ENCODE results near the gene CCNE1.

The CCNE1 gene

DNA sequence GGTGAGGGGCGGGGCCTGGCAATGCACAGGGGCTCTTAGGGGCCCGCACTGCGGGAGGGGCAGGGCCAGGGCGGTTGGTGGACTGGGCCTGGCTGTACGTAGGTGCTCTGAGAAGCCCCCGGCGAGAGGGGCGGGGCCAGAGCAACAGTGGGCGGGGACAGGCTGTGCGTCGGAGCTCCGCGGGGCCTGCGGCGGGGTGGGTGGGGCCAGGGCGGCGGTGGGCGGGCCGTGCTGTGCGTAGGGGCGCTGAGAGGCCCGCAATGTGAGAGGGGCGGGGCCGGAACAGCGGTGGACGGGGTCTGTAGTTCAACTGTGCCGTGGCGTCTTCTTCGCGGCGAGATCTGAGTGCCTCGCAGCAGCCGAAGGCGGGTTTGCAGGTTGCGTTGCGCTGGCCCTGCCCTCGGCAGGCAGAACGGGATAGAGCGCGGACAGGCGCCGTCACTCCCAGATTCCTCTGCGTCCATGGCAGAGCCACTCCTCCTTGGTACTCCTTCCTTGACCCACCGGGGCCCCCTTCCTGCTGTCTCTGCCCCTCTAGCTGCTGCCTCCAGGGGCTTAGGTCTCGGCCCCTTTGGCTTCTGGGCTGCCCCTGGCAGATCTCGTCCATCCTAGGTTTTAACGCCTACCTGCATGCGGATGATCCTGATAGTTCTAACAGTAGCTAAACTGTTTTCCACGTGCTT lies 33.2 kb downstream of the CCNE1 start:
- DNase-seq (ENCODE audit: low read depth): peak; percentile 96

DNA sequence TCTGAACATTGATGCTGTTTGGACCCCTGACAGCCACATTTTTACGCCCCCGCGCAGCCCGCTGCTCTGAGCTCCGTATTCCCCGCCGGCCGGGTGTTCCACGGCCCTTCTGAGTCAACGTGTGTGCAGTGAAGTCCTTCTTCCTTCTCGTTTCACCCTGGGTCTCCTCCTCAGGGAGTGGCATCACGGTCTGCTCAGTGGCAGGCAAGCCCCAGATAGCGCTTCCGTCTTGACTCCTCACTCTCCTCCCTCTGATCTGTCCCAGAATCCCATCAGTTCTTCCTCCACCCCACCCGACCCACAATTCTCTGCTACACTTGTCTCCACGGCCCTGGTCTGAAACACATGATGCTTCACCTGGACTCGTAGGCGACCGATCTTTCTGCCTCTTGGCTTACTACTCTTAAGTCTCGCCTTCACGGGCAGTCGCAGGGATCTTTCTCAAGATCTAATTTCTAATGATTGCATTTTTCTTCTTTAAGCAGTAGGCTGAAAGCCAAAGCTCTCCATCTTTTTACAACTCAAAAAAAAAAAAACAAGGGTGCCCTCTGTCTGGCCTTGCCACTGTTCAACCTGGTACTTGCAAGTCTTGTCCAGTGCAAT lies 33.9 kb downstream of the CCNE1 start:
- DNase-seq (ENCODE audit: low read depth): no peak

DNA sequence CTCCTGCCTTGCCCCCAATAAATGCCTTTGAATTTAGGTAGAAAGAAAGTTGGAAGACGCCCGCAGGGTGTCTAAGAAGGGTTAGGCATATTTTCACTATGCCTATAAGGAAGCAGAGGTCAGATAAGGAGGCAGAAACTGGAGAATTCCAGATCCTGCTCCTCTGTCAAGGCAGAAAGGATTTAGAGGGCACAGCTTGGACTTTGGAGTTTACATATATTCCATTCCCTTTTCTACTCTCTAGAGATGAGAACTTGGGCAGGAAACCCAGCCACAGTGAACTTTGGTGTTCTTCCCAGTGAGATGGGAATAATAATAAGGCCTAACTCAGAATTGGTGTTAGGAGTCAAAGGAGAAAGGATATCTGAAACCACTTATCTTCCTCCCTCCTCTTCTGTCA lies 37.4 kb downstream of the CCNE1 start:
- no peak for DNase-seq (ENCODE audit: low read depth)

DNA sequence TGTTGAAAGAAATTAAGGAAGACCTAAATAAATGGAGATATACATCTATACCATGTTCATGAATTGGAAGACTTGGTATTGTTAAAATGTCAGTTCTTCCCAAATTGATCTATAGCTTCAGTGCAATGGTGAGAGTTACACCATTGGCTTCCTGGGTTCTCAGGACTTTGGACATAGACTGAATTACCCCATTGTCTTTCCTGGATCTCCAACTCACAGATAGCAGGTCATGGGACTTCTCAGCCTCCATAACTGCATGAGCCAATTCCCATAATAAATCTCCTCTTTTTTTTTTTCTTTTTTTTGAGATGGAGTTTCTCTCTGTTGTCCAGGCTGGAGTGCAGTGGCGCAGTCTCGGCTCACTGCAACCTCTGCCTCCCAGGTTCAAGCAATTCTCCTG lies 38.7 kb downstream of the CCNE1 start:
- DNase-seq (ENCODE audit: low read depth): no peak

DNA sequence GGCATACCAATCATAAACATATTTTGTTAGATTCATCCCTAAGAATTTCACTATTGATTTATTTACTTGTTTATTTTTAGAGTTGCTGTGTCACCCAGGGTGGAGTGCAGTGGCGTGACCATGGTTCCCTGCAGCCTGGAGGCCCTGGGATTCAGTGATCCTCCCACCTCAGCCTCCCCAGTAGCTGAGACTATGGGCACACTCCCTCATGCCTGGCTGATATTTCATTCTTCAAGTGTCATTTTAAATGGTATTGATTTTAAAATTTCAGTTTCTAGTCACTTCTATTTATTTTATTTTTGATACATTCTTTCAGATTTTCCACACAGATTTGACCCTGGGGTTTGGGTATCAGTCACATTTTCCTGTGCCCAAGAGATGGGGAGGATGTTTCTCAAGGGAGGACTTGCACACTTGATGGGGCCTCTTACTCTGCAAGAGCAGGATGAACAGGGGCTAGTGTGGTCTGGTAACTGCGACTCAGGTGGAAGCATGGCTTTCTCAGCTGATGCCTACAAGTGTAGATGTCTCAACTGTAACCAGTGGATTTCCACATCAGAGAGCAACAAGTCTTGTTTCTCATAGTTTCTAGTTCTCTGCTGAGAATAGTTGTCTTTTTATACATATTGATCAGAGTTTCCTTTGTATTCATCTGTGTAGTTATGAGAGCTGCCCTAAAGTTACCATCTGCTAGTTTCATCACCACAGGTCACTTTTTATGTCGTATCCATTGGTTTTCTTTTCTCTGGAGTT lies 40.2 kb downstream of the CCNE1 start:
- no peak for DNase-seq (ENCODE audit: low read depth)

DNA sequence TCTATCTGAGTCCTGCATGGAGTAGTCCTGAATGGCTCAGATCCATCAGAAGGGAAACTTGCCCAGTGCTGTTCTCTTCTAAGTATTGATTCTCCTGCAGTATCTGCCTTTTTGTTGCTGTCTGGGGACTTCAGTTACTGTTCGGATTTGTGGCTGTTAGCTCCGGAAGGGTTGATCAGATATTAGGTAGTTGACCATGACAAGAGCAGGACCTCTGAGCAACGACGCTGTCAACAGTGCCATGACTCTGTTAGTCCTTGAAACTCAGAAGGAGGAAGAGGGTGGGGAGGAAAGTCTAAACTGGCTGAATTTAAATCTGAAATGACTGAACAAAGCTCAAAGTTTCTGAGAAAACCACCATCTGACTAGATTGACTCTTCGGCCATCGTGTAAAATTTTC lies 42.2 kb downstream of the CCNE1 start:
- DNase-seq (ENCODE audit: low read depth): no peak

DNA sequence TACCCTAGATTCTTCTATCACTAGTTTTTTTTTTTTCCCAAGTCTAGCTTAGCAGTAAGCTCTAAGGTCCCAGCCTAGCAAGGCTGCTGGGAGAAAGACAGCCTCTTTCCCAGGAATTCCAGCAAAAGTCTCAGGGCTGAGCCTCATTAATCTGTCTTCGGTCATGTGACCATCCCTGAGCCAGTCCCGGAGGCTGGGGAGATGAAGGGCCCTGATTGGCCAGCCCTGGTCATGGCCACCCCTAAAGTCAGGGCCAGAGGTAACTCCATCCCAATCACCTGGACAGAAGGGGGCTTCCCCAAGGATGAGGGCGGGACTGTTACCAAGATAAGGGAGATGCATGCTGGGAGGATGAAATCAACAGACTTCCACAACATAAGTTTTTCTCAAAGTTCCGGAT lies 43.3 kb downstream of the CCNE1 start:
- DNase-seq (ENCODE audit: low read depth): no peak

DNA sequence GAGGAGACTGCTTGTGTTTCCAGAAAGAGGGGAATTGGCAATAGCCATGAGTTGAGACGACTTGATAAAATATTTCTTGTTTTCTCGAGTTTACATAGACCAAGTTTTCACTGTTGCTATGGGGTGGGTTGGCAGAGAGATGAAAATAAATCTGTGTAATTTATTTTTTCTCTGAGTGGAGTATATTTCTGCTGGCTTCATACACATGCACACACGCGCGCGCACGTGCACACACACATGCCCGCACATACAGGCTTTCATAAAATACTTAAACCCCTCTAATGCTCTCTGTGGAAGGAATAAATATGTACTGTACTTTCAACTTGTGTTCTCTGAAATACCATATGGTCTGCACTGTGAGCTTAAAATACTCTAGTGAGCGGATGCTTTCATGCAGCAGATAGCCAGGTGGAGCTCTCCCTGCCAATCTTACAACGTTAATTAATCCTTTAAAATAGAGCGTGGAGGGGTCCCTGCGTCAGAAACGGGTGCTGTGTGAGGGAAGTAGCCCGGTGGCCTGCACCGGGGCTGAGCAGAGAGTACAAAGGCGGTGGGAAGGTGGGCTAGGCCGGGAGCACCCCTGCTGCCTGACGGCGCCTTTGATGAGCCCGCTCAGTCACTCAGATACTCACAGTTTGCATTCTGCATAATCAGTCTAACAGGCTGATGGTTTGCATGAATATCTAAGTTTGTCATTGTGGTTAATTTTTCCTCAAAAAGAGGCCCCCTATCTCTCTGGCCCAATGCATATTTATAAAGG lies 44.1 kb downstream of the CCNE1 start:
- DNase-seq (ENCODE audit: low read depth): no peak

DNA sequence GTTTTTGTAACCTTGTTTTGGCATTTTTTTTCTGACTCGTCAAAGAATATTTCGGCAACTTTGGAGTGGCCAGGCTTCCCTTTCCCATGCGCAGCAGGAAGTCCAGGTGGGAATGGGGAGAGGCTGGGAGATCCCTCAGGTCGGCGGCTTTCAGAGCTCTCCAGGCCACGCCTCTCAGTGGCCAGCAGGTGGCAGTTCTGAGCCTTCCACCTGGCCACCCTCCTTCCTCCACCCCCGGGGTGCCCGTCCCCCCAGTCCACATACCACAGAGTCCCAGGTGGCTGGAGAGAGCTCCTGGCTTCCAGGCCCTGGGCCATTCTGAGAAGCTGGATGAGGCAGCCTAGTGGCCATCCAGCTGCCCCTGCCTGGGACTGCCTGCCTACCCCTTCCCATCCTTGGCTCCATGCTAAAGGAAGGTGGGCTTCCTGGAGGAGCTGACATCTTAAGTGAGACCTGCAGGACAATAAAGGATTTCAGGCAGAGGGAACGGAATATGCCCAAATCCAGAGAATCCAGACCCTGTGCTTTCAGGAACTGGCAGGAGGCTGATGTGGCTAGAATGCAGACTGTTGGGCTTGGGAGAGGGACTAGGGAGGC lies 46.3 kb downstream of the CCNE1 start:
- DNase-seq (ENCODE audit: low read depth): no peak

DNA sequence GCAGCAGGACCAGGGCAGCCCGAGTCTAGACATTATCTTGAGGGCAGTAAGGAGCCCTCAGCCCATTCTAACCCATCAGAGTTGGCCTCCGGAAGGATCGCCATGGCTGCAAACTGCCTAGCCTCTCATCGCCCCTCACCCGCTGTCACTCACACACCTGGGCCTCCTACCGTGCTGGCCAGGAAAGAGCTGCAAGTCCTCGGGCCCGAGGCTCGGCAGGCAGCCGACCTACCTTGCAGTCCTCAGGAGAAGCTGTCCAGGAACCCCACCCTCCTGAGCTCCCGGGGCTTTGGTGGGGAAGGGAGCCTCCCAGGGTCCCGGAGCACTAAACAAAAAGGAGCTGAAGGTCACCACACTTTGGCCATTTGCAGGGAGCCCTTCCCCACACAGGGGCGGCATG lies 46.8 kb downstream of the CCNE1 start:
- no peak for DNase-seq (ENCODE audit: low read depth)

DNA sequence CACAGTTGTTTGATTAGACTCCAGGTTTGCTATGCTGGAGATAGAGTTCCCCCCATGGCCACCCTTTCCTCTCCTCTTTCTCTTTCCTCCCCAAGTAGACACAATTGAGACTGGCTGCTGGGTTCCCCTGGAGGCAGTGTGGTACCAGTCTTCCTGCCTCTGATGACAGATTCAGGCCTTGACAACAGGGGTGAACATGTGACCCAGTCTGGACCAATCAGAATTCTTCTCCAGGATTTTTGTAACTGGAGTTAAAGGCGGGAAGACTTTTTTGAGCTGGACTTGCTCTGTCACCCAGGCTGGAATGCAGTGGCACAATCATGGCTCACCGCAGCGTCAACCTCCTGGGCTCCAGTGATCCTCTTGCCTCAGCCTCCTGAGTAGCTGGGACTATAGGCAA lies 48.7 kb downstream of the CCNE1 start:
- DNase-seq (ENCODE audit: low read depth): no peak

DNA sequence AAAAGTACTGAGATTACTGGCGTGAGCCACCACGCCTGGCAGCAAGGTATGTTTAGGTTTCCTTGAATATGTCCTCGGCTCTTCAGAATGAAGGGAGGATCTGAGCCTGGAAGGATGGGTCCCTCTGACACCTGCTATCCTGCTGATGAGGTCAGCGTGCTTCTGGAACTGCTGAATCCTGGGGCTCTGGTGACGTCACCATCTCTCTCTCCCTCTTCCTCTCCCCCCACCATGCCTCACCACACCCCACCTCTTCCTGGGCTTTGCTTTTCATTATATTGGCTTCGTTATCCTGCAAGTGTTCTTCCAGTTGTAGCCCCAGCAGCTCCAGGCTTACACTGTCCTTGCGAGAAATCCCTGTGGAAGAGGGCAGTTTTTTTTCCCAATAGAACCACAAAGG lies 49.8 kb downstream of the CCNE1 start:
- DNase-seq (ENCODE audit: low read depth): no peak

DNA sequence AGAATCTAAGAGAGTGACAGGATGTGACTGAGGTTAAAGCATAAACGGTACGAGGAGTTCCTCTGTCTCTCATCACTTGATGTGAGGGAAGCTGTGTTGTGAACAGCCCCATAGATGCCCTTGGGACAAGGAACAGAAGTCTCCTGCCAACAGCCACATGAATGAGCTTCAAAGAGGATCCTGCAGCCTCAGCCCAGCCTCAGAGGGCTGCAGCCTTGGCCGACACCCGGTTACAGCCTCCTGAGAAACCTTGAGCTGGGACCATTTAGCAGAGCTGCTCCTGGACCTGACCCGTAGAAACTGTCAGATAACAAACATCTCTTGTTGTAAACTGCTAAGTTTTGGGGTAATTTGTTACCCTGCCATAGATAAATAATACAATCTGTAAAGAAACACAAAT lies 54.2 kb downstream of the CCNE1 start:
- no peak for DNase-seq (ENCODE audit: low read depth)

DNA sequence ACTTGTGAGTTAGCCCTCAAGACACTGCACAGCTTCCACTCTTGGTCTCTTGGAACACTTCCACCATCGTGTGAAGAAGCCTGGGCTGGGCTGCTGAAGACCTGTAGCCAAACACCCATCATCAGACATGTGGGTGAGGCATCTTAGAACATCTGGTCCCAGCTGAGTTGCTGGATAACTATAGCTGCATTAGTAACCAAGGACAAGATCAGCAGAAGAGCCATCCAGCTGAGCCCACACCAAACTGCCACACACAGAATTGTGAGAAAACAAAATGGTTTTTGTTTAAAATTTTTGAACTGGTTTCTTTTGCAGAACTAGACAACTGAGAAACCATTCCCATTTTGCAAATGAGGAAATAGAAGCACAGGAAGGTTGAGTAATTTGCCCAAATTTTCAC lies 56.2 kb downstream of the CCNE1 start:
- DNase-seq (ENCODE audit: low read depth): no peak

DNA sequence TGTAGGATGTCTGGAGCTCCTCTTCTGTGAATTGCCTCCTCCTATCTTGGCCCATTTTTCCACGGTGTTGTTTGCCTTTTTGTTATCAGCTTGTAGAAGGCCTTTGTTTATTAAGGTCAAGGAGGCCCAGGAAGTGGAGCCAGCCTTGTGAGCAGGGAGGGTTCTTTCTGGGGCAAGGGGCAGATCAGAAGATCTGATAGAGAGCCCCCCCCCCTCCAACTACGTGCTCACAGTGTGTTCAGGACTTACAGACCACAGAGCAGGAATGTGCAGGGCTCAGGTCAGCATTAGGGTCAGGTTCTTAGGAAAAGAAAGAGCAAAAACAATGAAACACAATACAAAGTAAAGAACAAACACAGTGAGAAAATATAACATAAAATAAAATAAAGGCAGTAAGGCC lies 59.4 kb downstream of the CCNE1 start:
- no peak for DNase-seq (ENCODE audit: low read depth)

DNA sequence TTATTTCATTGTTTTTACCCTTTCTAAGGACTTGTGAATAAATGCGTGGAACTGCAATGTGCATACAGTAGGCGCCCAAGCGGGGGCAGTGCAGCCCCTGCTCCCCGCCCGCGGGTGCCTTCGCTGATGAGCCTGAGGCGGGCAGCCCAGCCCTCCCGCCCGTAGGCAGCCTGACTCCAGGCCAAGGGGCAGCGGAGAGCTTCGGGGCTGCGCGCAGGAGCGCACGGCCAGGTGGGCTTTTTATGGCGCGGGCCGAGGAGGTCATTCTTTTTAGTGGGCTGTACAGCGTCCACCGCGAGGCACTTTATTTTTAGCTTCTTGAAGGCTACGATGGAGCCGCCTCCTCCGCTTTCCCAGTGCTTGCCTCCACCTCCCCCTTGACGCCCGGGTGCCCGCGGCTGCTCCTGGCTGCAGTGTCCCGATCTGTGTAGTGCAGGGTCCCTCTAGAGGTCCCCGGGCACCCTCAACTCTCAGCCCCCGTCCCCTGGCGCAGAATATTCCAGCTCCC lies 60.5 kb downstream of the CCNE1 start:
- no peak for DNase-seq (ENCODE audit: low read depth)

DNA sequence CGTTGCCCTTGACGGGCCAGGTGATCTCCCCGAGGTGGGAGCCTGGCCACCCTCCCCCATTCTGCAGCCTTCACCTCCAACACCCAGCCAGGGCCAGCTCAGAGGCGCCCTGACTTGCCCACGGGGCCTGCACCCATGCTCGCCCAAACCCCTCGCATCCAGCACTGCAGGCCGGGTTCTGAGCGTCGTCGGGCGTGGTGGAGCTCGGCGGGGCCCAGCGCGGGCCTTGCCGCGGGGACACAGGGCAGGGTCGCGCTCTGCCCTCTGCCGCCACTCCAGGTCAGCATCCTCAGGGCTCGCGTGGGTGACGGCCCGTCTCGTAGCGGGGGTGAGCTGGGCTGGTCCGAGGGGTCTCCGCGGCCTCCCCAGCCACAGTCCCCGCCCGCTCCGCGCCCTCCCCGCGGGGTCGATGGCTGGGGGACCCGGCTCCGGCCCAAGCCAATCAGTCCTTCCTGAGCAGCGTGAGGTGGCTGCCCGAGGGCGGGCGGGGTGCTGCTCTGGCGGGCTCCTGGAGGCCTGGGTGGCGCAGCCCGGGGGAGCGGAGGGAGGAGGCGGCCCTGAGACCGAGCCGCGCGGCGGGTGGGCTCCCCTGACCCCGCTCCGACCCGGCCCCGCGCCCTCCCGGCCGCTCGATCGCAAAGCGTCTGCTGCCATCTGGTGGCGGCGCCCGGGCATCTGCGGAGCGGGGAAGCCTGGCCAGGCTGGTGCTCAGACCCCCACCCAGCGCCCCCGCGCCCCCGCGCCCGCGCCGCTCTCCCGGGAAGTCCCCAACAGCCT lies 61.4 kb downstream of the CCNE1 start:
- peak; percentile 67 for DNase-seq (ENCODE audit: low read depth)
